ENCODE results near the gene SERTAD1.
A peak's percentile ranks its signal among the peaks of the same experiment; 100 is the strongest.

SERTAD1 gene

GRCh38 chr19:40444825-40445312, 19.1 kb upstream of the SERTAD1 start:
- peaks cover 9% of the 10 kb centered on the region for H3K4me1 ChIP-seq
- H3K9me3 ChIP-seq, result no peaks in the 10 kb centered on the region
- peaks cover 23% of the 10 kb centered on the region for H3K36me3 ChIP-seq
- peak; percentile 44 for TF ChIP-seq CTCF (IDR thresholded peaks at IDR 0.05; ENCODE audit: low read depth, low read length)
- peak overlapping the region; percentile 74 for H3K4me3 ChIP-seq (ENCODE audit: low read depth, low read length)
- DNase-seq, result no peak
- no peaks in the 10 kb centered on the region for H3K27me3 ChIP-seq

GRCh38 chr19:40444000-40444824, 18.4 kb upstream of the SERTAD1 start, which contains the start of gene SERTAD3:
SERTAD3 (minus strand) TSS chr19:40444335; CDS start chr19:40442080, 2,255 bp downstream.
- peaks cover 9% of the 10 kb centered on the region for H3K4me1 ChIP-seq
- no peak for TF ChIP-seq CTCF (IDR thresholded peaks at IDR 0.05; ENCODE audit: low read depth, low read length)

GRCh38 chr19:40443131-40443999, 17.6 kb upstream of the SERTAD1 start:
- peaks cover 9% of the 10 kb centered on the region for H3K4me1 ChIP-seq
- H3K36me3 ChIP-seq, result peaks cover 23% of the 10 kb centered on the region
- no peaks in the 10 kb centered on the region for H3K27me3 ChIP-seq
- no peak for TF ChIP-seq CTCF (IDR thresholded peaks at IDR 0.05; ENCODE audit: low read depth, low read length)
- peak overlapping the region; percentile 74 for H3K4me3 ChIP-seq (ENCODE audit: low read depth, low read length)
- DNase-seq, result peak; percentile 100
- no peaks in the 10 kb centered on the region for H3K9me3 ChIP-seq

More at GRCh38 chr19:40444000-40444824, 18.4 kb upstream of the SERTAD1 start, which contains the start of gene SERTAD3:
- peak; percentile 99 for DNase-seq
- peaks cover 23% of the 10 kb centered on the region for H3K36me3 ChIP-seq
- no peaks in the 10 kb centered on the region for H3K27me3 ChIP-seq
- no peaks in the 10 kb centered on the region for H3K9me3 ChIP-seq
- H3K4me3 ChIP-seq (ENCODE audit: low read depth, low read length), result peak within 1 kb of the TSS; percentile 74

- no peak for DNase-seq
- no peaks in the 10 kb centered on the region for H3K27me3 ChIP-seq
- H3K4me1 ChIP-seq, result peaks cover 9% of the 10 kb centered on the region
- H3K36me3 ChIP-seq, result peaks cover 23% of the 10 kb centered on the region
- no peak for TF ChIP-seq CTCF (IDR thresholded peaks at IDR 0.05; ENCODE audit: low read depth, low read length)
- peak overlapping the region; percentile 74 for H3K4me3 ChIP-seq (ENCODE audit: low read depth, low read length)
- no peaks in the 10 kb centered on the region for H3K9me3 ChIP-seq
Measured at GRCh38 chr19:40442328-40443130, 16.7 kb upstream of the SERTAD1 start.

GRCh38 chr19:40441719-40442253, 16.0 kb upstream of the SERTAD1 start:
- no peak for DNase-seq
- Histone ChIP-seq H3K9me3 (no peaks in the 10 kb centered on the region), H3K36me3 (peaks cover 23% of the 10 kb centered on the region), H3K4me3 (ENCODE audit: low read depth, low read length) (no peak overlapping the region), H3K4me1 (peaks cover 9% of the 10 kb centered on the region), H3K27me3 (no peaks in the 10 kb centered on the region)
- no peak for TF ChIP-seq CTCF (IDR thresholded peaks at IDR 0.05; ENCODE audit: low read depth, low read length)
